Heart left ventricle (tissue), 16 donors: ENCODE data around the gene FBXW5. TPM values are rescaled to one million over a fixed set of nuclear protein-coding genes. Genes with fewer than 3 reads are reported as not detected.

Source experiments
- ATAC-seq, 4 donors: fragments of 200-7000 bp; cut with Tn5 transposase; one replicate each; pipeline ENCODE4 v1.9.1; 2020 to 2022; ENCODE audit warnings: moderate library complexity in 4 of 4, mild to moderate bottlenecking in 3 of 4, moderate number of reproducible peaks in 1 of 4
- DNase-seq, 5 donors: peaks; one replicate each; pipeline ENCODE4 v3.0.0-alpha.2; 2020
- H3K27ac ChIP-seq, 12 donors: fragments of 200-600 bp; sonication (generic) in 4 of 12; one replicate each; pipeline versions ENCODE4 v1.5.0 to v1.8.0; 2016 to 2022; ENCODE audit warnings: mild to moderate bottlenecking in 2 of 12
- H3K27me3 ChIP-seq, 9 donors: fragments of 200-600 bp; sonication (generic) in 2 of 9; one replicate each; pipeline versions ENCODE4 v1.5.1 to v1.8.0; 2016 to 2022; ENCODE audit warnings: mild to moderate bottlenecking in 3 of 9
- H3K36me3 ChIP-seq, 9 donors: fragments of 200-600 bp; sonication (generic) in 2 of 9; one replicate each; pipeline versions ENCODE4 v1.5.0 to v1.8.0; 2018 to 2022; ENCODE audit warnings: mild to moderate bottlenecking in 2 of 9
- H3K4me1 ChIP-seq, 12 donors: fragments of 200-600 bp; sonication (generic) in 4 of 12; one replicate each; pipeline versions ENCODE4 v1.5.0 to v1.8.0; 2016 to 2022; ENCODE audit warnings: mild to moderate bottlenecking in 3 of 12
- H3K4me3 ChIP-seq, 12 donors: fragments of 200-600 bp; sonication (generic) in 4 of 12; one replicate each; pipeline versions ENCODE4 v1.5.0 to v1.8.0; 2017 to 2022; ENCODE audit warnings: mild to moderate bottlenecking in 9 of 12, moderate library complexity in 4 of 12
- H3K9me3 ChIP-seq, 12 donors: fragments of 200-600 bp; sonication (generic) in 4 of 12; one replicate each; pipeline versions ENCODE4 v1.5.0 to v1.8.0; 2016 to 2022; ENCODE audit warnings: mild to moderate bottlenecking in 1 of 12
- CTCF ChIP-seq, 12 donors: fragments of 200-600 bp; sonication (generic) in 4 of 12; IDR thresholded peaks; one replicate each; pipeline versions ENCODE4 v1.5.0 to v1.8.0; 2018 to 2022; ENCODE audit warnings: antibody characterized with exemption in 12 of 12, mild to moderate bottlenecking in 5 of 12
- POLR2A ChIP-seq, 2 donors: fragments of 450-650 bp; IDR thresholded peaks; one replicate each; pipeline ENCODE4 v1.6.1; 2017; ENCODE audit warnings: antibody characterized with exemption in 2 of 2, mild to moderate bottlenecking in 2 of 2, moderate library complexity in 2 of 2
- WGBS, 4 donors: extraction: QIAGEN DNeasy Blood & Tissue Kit in 2 of 4; methylation state at CpG; one replicate each; pipeline versions ENCODE4 v1.1.5 to v1.1.7; 2013 to 2018; 5-methylcytosine and 5-hydroxymethylcytosine counted together
- intact Hi-C, 10 donors: fragments of 100-400 bp; cut with DNase I; formaldehyde crosslinking; loops; one replicate each; pipeline versions ENCODE4 v1.11.1 to v1.14.2; 2022
- polyA plus RNA-seq, 2 donors: library from polyadenylated mRNA; stranded (reverse); fragments of 200-250 nt; gene quantifications; one replicate each; pipeline ENCODE4 v1.2.3, GENCODE V29; 2013
- total RNA-seq, 9 donors: library from RNA; depleted of rRNA in 2 of 9; stranded (reverse); fragments of >200 nt in 2 of 9; fragmentation: NEBNext Ultra II Directional in 3 of 9; extraction: Animal tissue kit (Norgen Biotek cat#: 25700) in 3 of 9; gene quantifications; one replicate each; pipeline versions ENCODE4 v1.1.0 to v1.2.4, GENCODE V29; 2016 to 2023
- donor health status: ischemic (EF 13 %, LVEDD 7.1; RV severe dilation, severe dysfunction).
- donor health status: healthy with polysubstance abuse.
- donor health status: DM: no; HTN: yes; CAD: no.
- donor health status: DM: no; HTN: no; CAD: no.
- donor health status: ischemic (EF 25% LVEDD 6.9; RV normal size, moderate dysfunction).
- donor health status: ischemic (EF 25% LVEDD 5.7; RV mildly dilated, moderate dysfunction).
- donor health status: healthy.
- donor health status: DM: yes; HTN: yes; CAD: no.
- donor health status: ischemic (EF 35%, LVEDD 5.7; RV mildly dilated, moderate dysfunction).
- donor health status: nonischemic (EF 11% LVEDD 7.7; RV severe dilation, severe dysfunction).
- donor health status: DM: yes; HTN: yes; CAD: no.
- donor health status: PGD.
- donor health status: ischemic (EF 29% LVEDD 5.4; RV normal size, mild dysfunction).
- donor health status: nonischemic (EF 23%, LVEDD 6.1; RV moderate dilation, normal function).

Gene FBXW5
- total and polyA plus RNA-seq, 11 donors: 110 to 388 (median 148) TPM

- WGBS, 4 donors: 81 to 94% (median 91%) methylated on average over 7 to 17 of the region's 17 CpGs
- H3K4me1 ChIP-seq: peaks cover 0 to 42% (median 14%) of the 10 kb centered on the region in 12 donors
- no peak for ATAC-seq
- DNase-seq: no peak
- no peak overlapping the region for H3K4me3 ChIP-seq
- H3K36me3 ChIP-seq: no peaks in the 10 kb centered on the region
- intact Hi-C loops: no loop called here
- no peaks in the 10 kb centered on the region for H3K9me3 ChIP-seq
- H3K27ac ChIP-seq: no peak overlapping the region
- TF ChIP-seq POLR2A (IDR thresholded peaks at IDR 0.05) (no peak), CTCF (IDR thresholded peaks at IDR 0.05) (no peak)
- no peaks in the 10 kb centered on the region for H3K27me3 ChIP-seq
Observed at GRCh38 chr9:136969150-136969549, 24.6 kb upstream of the FBXW5 start.

- H3K36me3 ChIP-seq: no peaks in the 10 kb centered on the region
- H3K4me1 ChIP-seq: peaks cover 0 to 46% (median 16%) of the 10 kb centered on the region in 12 donors
- no peaks in the 10 kb centered on the region for H3K27me3 ChIP-seq
- no peak for DNase-seq
- 54 to 78% (median 72%) methylated on average over 11 to 17 of the region's 17 CpGs for WGBS, 4 donors
- no peak overlapping the region for H3K27ac ChIP-seq
- no peak for ATAC-seq
- no peak overlapping the region for H3K4me3 ChIP-seq
- intact Hi-C loops: no loop called here
- no peaks in the 10 kb centered on the region for H3K9me3 ChIP-seq
- TF ChIP-seq CTCF (IDR thresholded peaks at IDR 0.05) (no peak), POLR2A (IDR thresholded peaks at IDR 0.05) (no peak)
Observed at GRCh38 chr9:136968333-136969127, 24.0 kb upstream of the FBXW5 start.

GRCh38 chr9:136965771-136966484 lies 21.4 kb upstream of the FBXW5 start:
- Histone ChIP-seq H3K27ac (no peak overlapping the region), H3K4me3 (peak overlapping the region in 3 of 12 donors; percentile 20 to 26 (median 26)), H3K27me3 (no peaks in the 10 kb centered on the region), H3K9me3 (no peaks in the 10 kb centered on the region), H3K36me3 (no peaks in the 10 kb centered on the region), H3K4me1 (peaks cover 4 to 47% (median 27%) of the 10 kb centered on the region in 12 donors)
- ATAC-seq (peak in 2 of 4 donors; percentile 8 to 19), DNase-seq (peak in 1 of 5 donors; percentile 24)
- no peak for TF ChIP-seq POLR2A (IDR thresholded peaks at IDR 0.05)
- TF ChIP-seq CTCF (IDR thresholded peaks at IDR 0.05): no peak
- intact Hi-C loops: no loop called here
- WGBS, 4 donors: 27 to 32% (median 30%) methylated on average over 23 of the region's 23 CpGs

GRCh38 chr9:136964833-136965422 lies 20.4 kb upstream of the FBXW5 start:
- Histone ChIP-seq H3K9me3 (no peaks in the 10 kb centered on the region), H3K4me1 (peaks cover 4 to 49% (median 28%) of the 10 kb centered on the region in 12 donors), H3K36me3 (no peaks in the 10 kb centered on the region), H3K27me3 (no peaks in the 10 kb centered on the region), H3K27ac (no peak overlapping the region), H3K4me3 (no peak overlapping the region)
- DNase-seq: no peak
- intact Hi-C loops: no loop called here
- 89 to 93% (median 91%) methylated on average over 26 of the region's 26 CpGs for WGBS, 4 donors
- TF ChIP-seq POLR2A (IDR thresholded peaks at IDR 0.05) (no peak), CTCF (IDR thresholded peaks at IDR 0.05) (no peak)
- no peak for ATAC-seq
